C4-2B (cell line): ENCODE measurements around the gene WDR27.

Experiments used
- H3K27ac ChIP-seq: fragments of 450-650 bp; 2 replicates; pipeline ENCODE4 v1.5.1; 2017
- ZFX ChIP-seq: fragments of 450-650 bp; IDR thresholded peaks from 2 replicates; pipeline ENCODE4 v1.6.1; 2017
- TF ChIP-seq, protein P1 (sequence below): fragments of 450-650 bp; conservative IDR thresholded peaks from 2 replicates; pipeline ENCODE4 v1.5.1; 2017; ENCODE audit warnings: mild to moderate bottlenecking

WDR27 gene

DNA sequence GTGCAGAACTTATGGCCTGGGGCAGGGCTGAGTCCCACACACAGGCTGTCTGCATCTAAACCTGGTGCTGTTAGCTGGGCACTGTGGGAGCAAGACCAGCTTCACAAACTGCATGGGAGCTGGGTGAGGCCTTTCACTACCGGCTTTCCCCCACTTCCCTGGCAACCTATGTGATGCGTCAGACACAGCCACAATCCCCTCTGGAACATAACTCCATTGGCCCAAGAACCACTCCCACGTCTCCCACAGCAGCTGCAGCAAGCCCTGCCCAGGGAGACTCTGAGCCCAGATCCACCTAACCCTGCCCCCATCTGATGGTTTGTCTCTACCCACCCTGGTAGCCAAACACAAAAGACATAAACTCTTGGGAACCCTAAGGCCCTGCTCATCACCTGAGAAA is 9.3 kb downstream of the WDR27 start:
- TF ChIP-seq, protein P1, sequence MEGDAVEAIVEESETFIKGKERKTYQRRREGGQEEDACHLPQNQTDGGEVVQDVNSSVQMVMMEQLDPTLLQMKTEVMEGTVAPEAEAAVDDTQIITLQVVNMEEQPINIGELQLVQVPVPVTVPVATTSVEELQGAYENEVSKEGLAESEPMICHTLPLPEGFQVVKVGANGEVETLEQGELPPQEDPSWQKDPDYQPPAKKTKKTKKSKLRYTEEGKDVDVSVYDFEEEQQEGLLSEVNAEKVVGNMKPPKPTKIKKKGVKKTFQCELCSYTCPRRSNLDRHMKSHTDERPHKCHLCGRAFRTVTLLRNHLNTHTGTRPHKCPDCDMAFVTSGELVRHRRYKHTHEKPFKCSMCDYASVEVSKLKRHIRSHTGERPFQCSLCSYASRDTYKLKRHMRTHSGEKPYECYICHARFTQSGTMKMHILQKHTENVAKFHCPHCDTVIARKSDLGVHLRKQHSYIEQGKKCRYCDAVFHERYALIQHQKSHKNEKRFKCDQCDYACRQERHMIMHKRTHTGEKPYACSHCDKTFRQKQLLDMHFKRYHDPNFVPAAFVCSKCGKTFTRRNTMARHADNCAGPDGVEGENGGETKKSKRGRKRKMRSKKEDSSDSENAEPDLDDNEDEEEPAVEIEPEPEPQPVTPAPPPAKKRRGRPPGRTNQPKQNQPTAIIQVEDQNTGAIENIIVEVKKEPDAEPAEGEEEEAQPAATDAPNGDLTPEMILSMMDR, result no peak
- no peak for TF ChIP-seq ZFX
- H3K27ac ChIP-seq, result no peak overlapping the region

DNA sequence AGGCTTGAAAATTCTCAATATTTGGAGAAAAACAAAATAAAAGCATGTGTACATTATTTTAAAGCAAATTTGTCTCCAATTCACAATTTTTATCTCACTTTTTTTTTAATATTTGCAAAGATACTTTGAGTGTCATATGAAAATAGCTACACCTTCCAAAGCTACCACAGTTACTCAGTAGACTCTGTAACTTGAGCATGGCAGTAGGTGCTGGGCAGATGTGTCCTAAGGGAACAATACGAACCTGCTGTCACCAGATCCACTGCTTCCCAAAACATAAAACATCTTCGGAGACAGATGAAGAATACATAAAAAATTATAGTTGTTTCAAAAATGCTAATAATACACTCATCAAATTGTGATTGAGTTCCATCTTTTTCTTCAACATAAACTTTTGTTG is 10.6 kb downstream of the WDR27 start:
- TF ChIP-seq ZFX, result no peak
- TF ChIP-seq, protein P1, result no peak
- no peak overlapping the region for H3K27ac ChIP-seq

DNA sequence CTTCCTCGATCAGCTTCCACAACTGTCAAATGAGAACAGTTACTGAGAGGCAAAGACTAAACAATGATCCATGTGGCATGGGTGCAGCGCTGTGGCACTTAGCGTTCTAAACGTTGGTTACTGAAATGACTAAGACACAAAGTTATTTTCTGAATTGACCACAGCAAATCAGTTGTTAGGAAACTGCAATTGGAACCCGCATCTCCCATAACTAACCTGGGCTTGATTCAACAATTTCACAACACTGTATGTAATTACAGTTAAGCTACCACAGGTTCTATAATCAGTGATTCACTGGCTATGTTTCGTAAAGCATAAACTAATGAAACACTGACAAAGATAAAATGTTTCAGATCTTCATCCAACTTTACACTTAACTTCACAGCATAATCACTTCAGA is 12.5 kb downstream of the WDR27 start:
- no peak for TF ChIP-seq ZFX
- TF ChIP-seq, protein P1, result no peak
- no peak overlapping the region for H3K27ac ChIP-seq

DNA sequence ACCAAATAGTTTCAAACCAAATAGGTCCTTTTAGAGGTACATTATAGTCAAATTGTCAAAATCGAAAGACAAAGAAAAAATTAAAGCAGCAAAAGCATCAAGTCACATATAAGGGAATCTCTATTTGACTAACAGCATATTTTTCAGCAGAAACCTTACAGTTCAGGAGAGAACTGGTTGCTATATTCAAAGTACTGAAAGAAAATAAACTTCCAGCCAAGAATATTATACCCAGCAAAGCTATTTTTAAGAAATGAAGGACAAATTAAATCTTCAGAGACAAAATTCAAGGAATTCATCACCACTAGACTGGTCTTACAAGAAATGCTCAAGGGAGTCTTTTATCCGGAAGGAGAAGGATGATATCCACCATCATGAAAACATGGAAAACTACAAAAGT is 16.0 kb downstream of the WDR27 start:
- no peak for TF ChIP-seq ZFX
- TF ChIP-seq, protein P1, result no peak

DNA sequence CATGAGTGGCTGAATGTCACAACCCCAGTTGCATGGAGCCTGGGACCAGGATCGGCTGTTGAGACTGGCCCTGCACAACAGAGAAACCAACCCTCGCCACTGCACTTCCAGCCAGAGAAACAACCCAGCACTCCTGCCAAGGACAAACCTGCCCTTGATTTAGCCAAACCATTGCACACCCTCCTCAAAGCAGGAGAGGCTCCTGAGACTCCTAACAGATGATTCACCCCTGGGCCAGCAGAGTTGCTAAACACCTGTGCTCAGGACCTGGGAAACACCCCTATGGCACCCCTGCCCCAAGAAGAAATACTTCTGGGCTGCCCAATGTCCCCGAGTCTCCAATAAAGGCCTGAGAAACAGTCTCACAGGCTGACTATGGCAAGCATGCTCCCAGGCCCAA is 17.8 kb downstream of the WDR27 start:
- no peak overlapping the region for H3K27ac ChIP-seq
- TF ChIP-seq, protein P1, result no peak
- TF ChIP-seq ZFX, result no peak

More for the DNA sequence above, 16.0 kb downstream of the WDR27 start:
- no peak overlapping the region for H3K27ac ChIP-seq

DNA sequence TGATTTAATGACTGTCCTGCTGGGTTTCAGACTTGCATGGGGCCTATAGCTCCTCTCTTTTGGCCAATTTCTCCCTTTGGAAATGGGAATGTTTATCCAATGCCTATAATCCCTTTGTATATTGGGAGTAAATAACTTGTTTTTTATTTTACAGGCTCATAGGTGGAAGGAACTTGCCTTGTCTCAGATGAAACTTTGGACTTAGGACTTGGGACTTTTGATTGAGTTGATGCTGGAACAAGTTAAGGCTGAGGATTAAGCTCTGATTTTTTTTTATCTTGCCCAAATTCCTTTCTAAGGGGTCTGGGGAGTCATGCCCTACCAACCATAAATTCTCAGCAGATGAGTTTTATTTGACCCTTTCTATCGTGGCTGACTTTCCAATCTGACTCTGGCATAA is 23.5 kb downstream of the WDR27 start:
- TF ChIP-seq, protein P1, result no peak
- TF ChIP-seq ZFX, result no peak
- no peak overlapping the region for H3K27ac ChIP-seq

DNA sequence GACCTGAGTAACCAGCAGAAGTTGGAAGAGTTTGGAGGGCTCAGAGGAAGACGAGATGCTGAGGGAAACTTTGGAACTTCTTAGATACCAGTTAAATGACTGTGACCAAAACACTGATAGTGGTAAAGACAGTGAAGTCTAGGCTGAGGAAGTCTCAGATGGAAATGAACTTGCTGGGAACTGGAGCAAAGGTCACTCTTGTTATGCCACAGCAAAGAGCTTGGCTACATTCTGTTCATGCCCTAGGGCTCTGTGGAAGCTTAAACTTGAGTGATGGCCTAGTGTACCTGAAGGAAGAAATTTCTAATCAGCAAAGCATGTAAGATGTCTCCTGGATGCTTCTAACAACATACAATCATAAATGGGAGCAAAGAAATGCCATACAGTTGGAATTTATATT is 24.7 kb downstream of the WDR27 start:
- TF ChIP-seq, protein P1, result no peak
- no peak for TF ChIP-seq ZFX

More for the DNA sequence above, 24.7 kb downstream of the WDR27 start:
- H3K27ac ChIP-seq, result no peak overlapping the region
